ENCODE data around the gene IDI1. TPM values are rescaled to one million over a fixed set of nuclear protein-coding genes. Genes with fewer than 3 reads are reported as not detected.

The IDI1 gene
- total and polyA plus RNA-seq, 2 of the 13 experiments (the other 11 are each of a cell fraction or from before 2014, with no cell fraction given), result 44.4 to 145 TPM

GRCh38 chr10:1057106-1057657 is 8.3 kb upstream of the IDI1 start (continued):
- TF ChIP-seq SAFB2 (CRISPR knock-in tag; IDR thresholded peaks at IDR 0.05; ENCODE audit: borderline replicate concordance, low read depth) (no peak), ZNF660 (CRISPR knock-in tag; IDR thresholded peaks at IDR 0.05; ENCODE audit: borderline replicate concordance, low read depth) (no peak), ZNF121 (CRISPR knock-in tag; IDR thresholded peaks at IDR 0.05) (no peak), ZBTB20 (CRISPR knock-in tag; IDR thresholded peaks at IDR 0.05; ENCODE audit: borderline replicate concordance, low read depth) (0 out of 2 replicates have a peak, but pooled peaks have one; percentile 4), CHCHD3 (CRISPR knock-in tag; IDR thresholded peaks at IDR 0.05) (0 out of 2 replicates have a peak, but pooled peaks have one; percentile 15), CERS6 (CRISPR knock-in tag; IDR thresholded peaks at IDR 0.05) (no peak), ZNF343 (CRISPR knock-in tag; IDR thresholded peaks at IDR 0.05) (no peak), RFX3 (CRISPR knock-in tag; IDR thresholded peaks at IDR 0.05) (no peak), TP53 (CRISPR knock-in tag; conservative IDR thresholded peaks at IDR 0.05) (no peak), SIX4 (CRISPR knock-in tag; IDR thresholded peaks at IDR 0.05) (no peak), ZBTB44 (CRISPR knock-in tag; IDR thresholded peaks at IDR 0.05) (no peak), ZNF546 (CRISPR knock-in tag; conservative IDR thresholded peaks at IDR 0.05) (no peak), ZNF784 (CRISPR knock-in tag; IDR thresholded peaks at IDR 0.05; ENCODE audit: borderline replicate concordance) (no peak), NCOA5 (CRISPR knock-in tag; IDR thresholded peaks at IDR 0.05) (no peak), PTBP1 (IDR thresholded peaks at IDR 0.05; ENCODE audit: low read depth, low read length, poor library complexity, severe bottlenecking) (no peak), ZFP91 (CRISPR knock-in tag; IDR thresholded peaks at IDR 0.05; ENCODE audit: borderline replicate concordance) (peak; percentile 53; the same call in 1 of the 2 replicates), ZNF615 (CRISPR knock-in tag; IDR thresholded peaks at IDR 0.05; ENCODE audit: borderline replicate concordance) (no peak), GTF2F1 (IDR thresholded peaks at IDR 0.05; ENCODE audit: low read length) (no peak), ESRRA (CRISPR knock-in tag; IDR thresholded peaks at IDR 0.05; ENCODE audit: low read depth) (no peak), ZNF337 (CRISPR knock-in tag; IDR thresholded peaks at IDR 0.05; ENCODE audit: borderline replicate concordance, low read depth) (0 out of 2 replicates have a peak, but pooled peaks have one; percentile 2), SOX6 (IDR thresholded peaks at IDR 0.05) (no peak), SOX6 (CRISPR knock-in tag; IDR thresholded peaks at IDR 0.05) (no peak), MLX (CRISPR knock-in tag; IDR thresholded peaks at IDR 0.05) (no peak), PITX1 (CRISPR knock-in tag; IDR thresholded peaks at IDR 0.05) (no peak), SP2 (CRISPR knock-in tag; IDR thresholded peaks at IDR 0.05) (no peak), KLF15 (CRISPR knock-in tag; IDR thresholded peaks at IDR 0.05; ENCODE audit: borderline replicate concordance) (no peak)
